Thymus (tissue), 11 donors: Measurements from ENCODE around the gene PBRM1. TPM values are rescaled to one million over a fixed set of nuclear protein-coding genes. Genes with fewer than 3 reads are reported as not detected.
A peak's percentile ranks its signal among the peaks of the same experiment; 100 is the strongest.
"Not testable (repeated sequence)": the region's sequence is repeated elsewhere in the genome, so short reads cannot be mapped to it uniquely, and the experiment has no call there.

ENCODE experiments used
- DNase-seq, 9 donors: peaks; one replicate each; pipeline ENCODE4 v3.0.0-alpha.2; 2013; ENCODE audit warnings: low spot score in 9 of 9, low read depth in 6 of 9, missing footprints in 1 of 9
- H3K27ac ChIP-seq, 2 donors: one replicate each; pipeline ENCODE4 v1.5.1; 2013; ENCODE audit warnings: control low read depth in 1 of 2, low read depth in 1 of 2, low read length in 1 of 2, mild to moderate bottlenecking in 1 of 2, moderate library complexity in 1 of 2
- H3K27me3 ChIP-seq, 2 donors: one replicate each; pipeline ENCODE4 v1.5.1; 2013; ENCODE audit warnings: low read length in 1 of 2; ENCODE audit not compliant: control insufficient read depth in 2 of 2, insufficient read depth in 1 of 2
- H3K36me3 ChIP-seq, 2 donors: one replicate each; pipeline ENCODE4 v1.5.1; 2013; ENCODE audit warnings: low read length in 1 of 2, mild to moderate bottlenecking in 1 of 2, moderate library complexity in 1 of 2; ENCODE audit not compliant: control insufficient read depth in 2 of 2, insufficient read depth in 2 of 2
- H3K4me1 ChIP-seq, 2 donors: one replicate each; pipeline ENCODE4 v1.5.1; 2013; ENCODE audit warnings: low read length in 2 of 2; ENCODE audit not compliant: control insufficient read depth in 2 of 2, insufficient read depth in 2 of 2
- H3K4me3 ChIP-seq, 2 donors: one replicate each; pipeline ENCODE4 v1.5.1; 2013; ENCODE audit warnings: low read length in 2 of 2, control low read depth in 1 of 2, mild to moderate bottlenecking in 1 of 2
- H3K9me3 ChIP-seq, 2 donors: one replicate each; pipeline ENCODE4 v1.5.1; 2013; ENCODE audit warnings: low read length in 1 of 2, mild to moderate bottlenecking in 1 of 2; ENCODE audit not compliant: control insufficient read depth in 2 of 2, insufficient read depth in 1 of 2
- WGBS: extraction: QIAGEN DNeasy Blood & Tissue Kit; methylation state at CpG from one replicate; pipeline ENCODE4 v1.1.7; 2013; 5-methylcytosine and 5-hydroxymethylcytosine counted together
- polyA plus RNA-seq: library from polyadenylated mRNA; stranded (reverse); fragments of 200-250 nt; gene quantifications from one replicate; pipeline ENCODE4 v1.2.3, GENCODE V29; 2013
- total RNA-seq: library from RNA; stranded (reverse); fragments of 120-200 nt; gene quantifications from one replicate; pipeline ENCODE4 v1.2.4, GENCODE V29; 2013
- donor health status: healthy.

The PBRM1 gene
- total and polyA plus RNA-seq, 2 donors, result 15.7 to 48.1 TPM

DNA sequence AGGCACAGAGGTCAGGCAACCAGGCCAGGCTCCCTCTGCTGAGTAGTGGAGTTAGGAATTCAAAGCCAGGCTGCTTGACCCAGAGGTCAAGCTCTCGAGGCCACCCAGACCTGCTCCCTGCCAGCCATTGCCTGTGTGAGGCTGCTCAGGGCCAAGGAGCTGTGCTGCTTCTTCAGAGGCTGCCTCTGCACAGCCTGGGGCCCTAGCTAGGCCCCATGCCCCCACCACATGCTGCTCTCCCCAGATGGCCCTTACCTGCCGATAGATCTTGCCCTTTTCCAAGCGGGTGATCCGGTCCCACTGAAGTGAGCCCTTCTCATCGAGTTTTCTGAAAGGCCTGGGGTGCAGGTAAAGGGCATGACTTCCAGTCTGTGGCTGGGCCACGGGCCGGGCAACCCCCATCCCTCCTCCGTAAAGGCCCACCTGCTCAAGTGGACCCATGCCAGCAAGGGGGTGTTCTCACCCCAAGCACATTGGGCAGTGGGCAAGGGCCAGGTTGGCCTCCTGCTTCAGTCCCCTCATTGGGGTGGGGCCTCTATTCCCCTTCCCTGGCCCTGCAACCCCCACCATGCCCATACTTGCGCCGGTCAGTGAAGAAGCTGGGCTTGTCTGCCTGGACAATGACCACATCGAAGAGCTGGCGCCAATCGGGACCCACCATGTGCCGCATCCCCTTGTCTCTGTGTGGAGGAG is 158.5 kb downstream of the PBRM1 start:
- peaks cover 6 to 20% of the 10 kb centered on the region in 2 donors for H3K36me3 ChIP-seq
- H3K4me3 ChIP-seq, result no peak overlapping the region
- peaks cover 2 to 11% of the 10 kb centered on the region in 2 donors for H3K4me1 ChIP-seq
- H3K27ac ChIP-seq, result no peak overlapping the region
- no peaks in the 10 kb centered on the region for H3K27me3 ChIP-seq
- H3K9me3 ChIP-seq, result no peaks in the 10 kb centered on the region
- DNase-seq, result no peak
- WGBS, result 99% methylated on average over 14 of the region's 14 CpGs

GRCh38 chr3:52526671-52527038 is 159.1 kb downstream of the PBRM1 start:
- not testable (repeated sequence) for H3K9me3 ChIP-seq, H3K4me1 ChIP-seq, H3K4me3 ChIP-seq, DNase-seq, H3K27ac ChIP-seq, H3K27me3 ChIP-seq
- WGBS, result 97% methylated on average over 5 of the region's 5 CpGs
- H3K36me3 ChIP-seq, result peaks cover 6 to 20% of the 10 kb centered on the region in 2 donors

- Histone ChIP-seq H3K27ac (peak overlapping the region in 1 of 2 donors; percentile 10), H3K9me3 (no peaks in the 10 kb centered on the region), H3K36me3 (peaks cover 6 to 20% of the 10 kb centered on the region in 2 donors), H3K27me3 (no peaks in the 10 kb centered on the region), H3K4me3 (no peak overlapping the region), H3K4me1 (peaks cover 0 to 4% of the 10 kb centered on the region in 2 donors)
- WGBS, result 92% methylated on average over 9 of the region's 9 CpGs
- DNase-seq, result no peak
These were observed 159.8 kb downstream of the PBRM1 start for GRCh38 chr3:52525680-52526561.

GRCh38 chr3:52524752-52525679 is 160.7 kb downstream of the PBRM1 start:
- Histone ChIP-seq H3K4me3 (no peak overlapping the region), H3K36me3 (peaks cover 6 to 20% of the 10 kb centered on the region in 2 donors), H3K27ac (peak overlapping the region in 1 of 2 donors; percentile 10), H3K4me1 (peaks cover 0 to 4% of the 10 kb centered on the region in 2 donors), H3K27me3 (no peaks in the 10 kb centered on the region), H3K9me3 (no peaks in the 10 kb centered on the region)
- DNase-seq, result no peak
- 91% methylated on average over 34 of the region's 34 CpGs for WGBS

DNA sequence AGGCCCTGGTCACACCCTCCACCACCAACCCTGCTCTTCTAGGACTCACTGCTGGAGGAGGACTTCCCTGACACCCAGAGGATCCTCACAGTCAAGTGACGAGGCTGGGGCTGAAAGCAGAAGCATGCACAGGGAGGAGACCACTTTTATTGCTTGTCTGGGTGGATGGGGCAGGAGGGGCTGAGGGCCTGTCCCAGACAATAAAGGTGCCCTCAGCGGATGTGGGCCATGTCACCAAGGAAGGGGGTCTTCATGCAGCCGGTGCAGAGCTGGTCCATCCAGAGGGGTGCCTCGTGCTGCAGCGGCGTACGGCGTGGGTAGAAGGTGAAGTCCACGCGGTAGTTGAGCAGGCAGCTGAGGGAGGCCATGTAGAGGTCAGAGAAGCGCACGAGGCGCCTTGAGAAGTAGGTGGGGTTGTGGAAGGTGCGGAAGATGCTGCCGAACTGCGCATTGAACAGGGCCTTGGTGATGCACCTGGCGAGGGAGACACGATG is 161.4 kb downstream of the PBRM1 start:
- no peak overlapping the region for H3K27ac ChIP-seq
- H3K27me3 ChIP-seq, result no peaks in the 10 kb centered on the region
- H3K4me1 ChIP-seq, result peaks cover 0 to 4% of the 10 kb centered on the region in 2 donors
- no peak for DNase-seq
- H3K9me3 ChIP-seq, result no peaks in the 10 kb centered on the region
- no peak overlapping the region for H3K4me3 ChIP-seq
- H3K36me3 ChIP-seq, result peaks cover 6 to 20% of the 10 kb centered on the region in 2 donors
- 97% methylated on average over 18 of the region's 18 CpGs for WGBS

DNA sequence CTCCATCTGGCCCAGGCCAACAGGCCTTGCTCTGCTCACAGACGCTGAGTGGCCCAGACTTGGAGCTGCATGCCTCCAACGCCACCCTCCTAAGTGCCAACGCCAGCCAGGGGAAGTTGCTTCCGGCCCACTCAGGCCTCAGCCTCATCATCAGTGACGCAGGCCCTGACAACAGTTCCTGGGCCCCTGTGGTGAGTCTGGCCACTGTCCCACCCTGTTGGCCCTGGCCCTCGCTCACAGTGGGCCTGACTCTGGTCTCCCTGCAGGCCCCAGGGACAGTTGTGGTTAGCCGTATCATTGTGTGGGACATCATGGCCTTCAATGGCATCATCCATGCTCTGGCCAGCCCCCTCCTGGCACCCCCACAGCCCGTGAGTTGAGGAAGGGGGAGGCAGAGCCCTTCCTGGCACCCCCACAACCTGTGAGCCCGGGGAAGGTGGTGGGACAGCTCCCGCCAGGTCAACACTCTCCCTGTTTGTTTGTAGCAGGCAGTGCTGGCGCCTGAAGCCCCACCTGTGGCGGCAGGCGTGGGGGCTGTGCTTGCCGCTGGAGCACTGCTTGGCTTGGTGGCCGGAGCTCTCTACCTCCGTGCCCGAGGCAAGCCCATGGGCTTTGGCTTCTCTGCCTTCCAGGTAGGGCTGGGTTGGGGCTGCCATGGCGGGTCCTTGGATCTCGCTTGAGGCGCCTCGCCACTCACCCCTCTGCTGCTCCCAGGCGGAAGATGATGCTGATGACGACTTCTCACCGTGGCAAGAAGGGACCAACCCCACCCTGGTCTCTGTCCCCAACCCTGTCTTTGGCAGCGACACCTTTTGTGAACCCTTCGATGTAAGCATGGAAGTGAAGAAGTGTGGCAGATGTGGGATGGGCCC is 162.1 kb downstream of the PBRM1 start:
- H3K4me3 ChIP-seq, result no peak overlapping the region
- no peaks in the 10 kb centered on the region for H3K27me3 ChIP-seq
- WGBS, result 97% methylated on average over 26 of the region's 26 CpGs
- peaks cover 6 to 15% of the 10 kb centered on the region in 2 donors for H3K36me3 ChIP-seq
- H3K27ac ChIP-seq, result no peak overlapping the region
- DNase-seq, result no peak
- no peaks in the 10 kb centered on the region for H3K9me3 ChIP-seq
- H3K4me1 ChIP-seq, result peaks cover 0 to 4% of the 10 kb centered on the region in 2 donors

- H3K36me3 ChIP-seq, result peaks cover 1 to 10% of the 10 kb centered on the region in 2 donors
- H3K27ac ChIP-seq, result no peak overlapping the region
- no peaks in the 10 kb centered on the region for H3K27me3 ChIP-seq
- WGBS, result 99% methylated on average over 14 of the region's 14 CpGs
- peaks cover 0 to 4% of the 10 kb centered on the region in 2 donors for H3K4me1 ChIP-seq
- H3K9me3 ChIP-seq, result no peaks in the 10 kb centered on the region
- H3K4me3 ChIP-seq, result no peak overlapping the region
- no peak for DNase-seq
These were observed 163.0 kb downstream of the PBRM1 start for GRCh38 chr3:52522651-52523251.
